HG02884 (cell line): ENCODE results near the gene RPIA.

Source experiments
- ATAC-seq: cut with Tn5 transposase; IDR thresholded peaks from one replicate; pipeline ENCODE4 v1.9.1; 2021; ENCODE audit warnings: mild to moderate bottlenecking, moderate library complexity; ENCODE audit not compliant: unreplicated experiment

The RPIA gene

GRCh38 chr2:88683160-88684021 lies 8.1 kb upstream of the RPIA start:
- ATAC-seq: no peak

- no peak for ATAC-seq
Observed at GRCh38 chr2:88684519-88684918, 7.0 kb upstream of the RPIA start.

GRCh38 chr2:88686320-88686719 lies 5.2 kb upstream of the RPIA start:
- ATAC-seq: no peak

- no peak for ATAC-seq
Observed at GRCh38 chr2:88687384-88687783, 4.1 kb upstream of the RPIA start.

- peak; percentile 6 for ATAC-seq
Observed at GRCh38 chr2:88690591-88691338, 708 bp upstream of the RPIA start.

GRCh38 chr2:88692187-88692586 lies 714 bp downstream of the RPIA start:
- peak; percentile 13 for ATAC-seq

GRCh38 chr2:88693911-88694414 lies 2.5 kb downstream of the RPIA start:
- ATAC-seq: no peak

GRCh38 chr2:88696611-88697010 lies 5.1 kb downstream of the RPIA start:
- ATAC-seq: no peak

GRCh38 chr2:88697370-88698026 lies 6.0 kb downstream of the RPIA start:
- ATAC-seq: no peak

GRCh38 chr2:88698027-88698413 lies 6.5 kb downstream of the RPIA start:
- no peak for ATAC-seq

- ATAC-seq: no peak
Observed at GRCh38 chr2:88698498-88699233, 7.2 kb downstream of the RPIA start.

- ATAC-seq: no peak
Observed at GRCh38 chr2:88707003-88707402, 15.5 kb downstream of the RPIA start.

- ATAC-seq: no peak
Observed at GRCh38 chr2:88709181-88709631, 17.7 kb downstream of the RPIA start.

- no peak for ATAC-seq
Observed at GRCh38 chr2:88711289-88711688, 19.8 kb downstream of the RPIA start.

GRCh38 chr2:88711897-88712296 lies 20.4 kb downstream of the RPIA start:
- no peak for ATAC-seq

GRCh38 chr2:88713408-88713807 lies 21.9 kb downstream of the RPIA start:
- no peak for ATAC-seq

- no peak for ATAC-seq
Observed at GRCh38 chr2:88714667-88715066, 23.2 kb downstream of the RPIA start.

GRCh38 chr2:88720399-88720798 lies 28.9 kb downstream of the RPIA start:
- no peak for ATAC-seq

- no peak for ATAC-seq
Observed at GRCh38 chr2:88721268-88721667, 29.8 kb downstream of the RPIA start.

GRCh38 chr2:88724643-88725332 lies 33.3 kb downstream of the RPIA start:
- ATAC-seq: no peak
